OCI-LY7 (cell line): Measurements from ENCODE around the gene VPREB3. TPM values are rescaled to one million over a fixed set of nuclear protein-coding genes. Genes with fewer than 3 reads are reported as not detected.
A peak's percentile ranks its signal among the peaks of the same experiment; 100 is the strongest.

Experiments
- BruUV-seq: library from RNA; stranded (reverse); fragments of 400-500 nt; replicated peaks from 2 replicates; lab custom pipeline; 2021; lab: Mats Ljungman, UMichigan
- CTCF ChIA-PET: fragments of 300-600 bp; sonication (Branson Sonifier 250); formaldehyde crosslinking; loops from one replicate; lab custom pipeline; 2022; ENCODE audit warnings: antibody characterized with exemption; ENCODE audit not compliant: unreplicated experiment; lab: Charles Lee
- POLR2A ChIA-PET: fragments of 300-600 bp; sonication (Branson Sonifier 250); formaldehyde crosslinking; loops from one replicate; lab custom pipeline; 2022; ENCODE audit warnings: antibody characterized with exemption; lab: Charles Lee
- DNase-seq: peaks from one replicate; pipeline ENCODE4 v3.0.0-alpha.2; 2015; ENCODE audit warnings: low spot score
- H2AFZ ChIP-seq: fragments of 200-600 bp; sonication (generic), shearing (Covaris generic); 2 replicates; pipeline ENCODE4 v1.6.1; 2014; ENCODE audit warnings: mild to moderate bottlenecking, antibody characterized with exemption, low read length, moderate library complexity
- H3K27ac ChIP-seq: fragments of 200-600 bp; sonication (generic); 2 replicates; pipeline ENCODE4 v1.5.1; 2014; ENCODE audit warnings: mixed run types, low read depth, mild to moderate bottlenecking, moderate library complexity, low read length, inconsistent platforms; ENCODE audit not compliant: poor library complexity, severe bottlenecking
- H3K36me3 ChIP-seq: fragments of 200-600 bp; sonication (generic); 2 replicates; pipeline ENCODE4 v1.6.1; 2014; ENCODE audit warnings: mild to moderate bottlenecking, antibody characterized with exemption, low read length, moderate library complexity, mixed read lengths; ENCODE audit not compliant: insufficient read depth
- H3K4me1 ChIP-seq: fragments of 200-600 bp; sonication (generic); 2 replicates; pipeline ENCODE4 v1.5.1; 2014; ENCODE audit warnings: mild to moderate bottlenecking, low read length; ENCODE audit not compliant: insufficient read depth, poor library complexity, severe bottlenecking
- H3K4me2 ChIP-seq: fragments of 200-600 bp; sonication (generic); 2 replicates; pipeline ENCODE4 v1.6.1; 2014; ENCODE audit warnings: mild to moderate bottlenecking, low read length
- H3K4me3 ChIP-seq: fragments of 200-600 bp; sonication (generic); 2 replicates; pipeline ENCODE4 v1.5.1; 2014; ENCODE audit warnings: mild to moderate bottlenecking, low read depth, low read length; ENCODE audit not compliant: poor library complexity, severe bottlenecking
- H3K79me2 ChIP-seq: fragments of 200-600 bp; sonication (generic); 2 replicates; pipeline ENCODE4 v1.6.1; 2016; ENCODE audit warnings: low read depth, mild to moderate bottlenecking, low read length, moderate library complexity, mixed read lengths; ENCODE audit not compliant: insufficient read depth
- H3K9me2 ChIP-seq: fragments of 200-600 bp; sonication (generic); 2 replicates; pipeline ENCODE4 v1.6.1; 2016; ENCODE audit warnings: mild to moderate bottlenecking, low read length, mixed read lengths; ENCODE audit not compliant: insufficient read depth
- H3K9me3 ChIP-seq: fragments of 200-600 bp; sonication (generic); 2 replicates; pipeline ENCODE4 v1.6.1; 2014; ENCODE audit warnings: mild to moderate bottlenecking, mixed run types, low read length, mixed read lengths
- H4K20me1 ChIP-seq: fragments of 200-600 bp; sonication (generic); 2 replicates; pipeline ENCODE4 v1.6.1; 2014; ENCODE audit warnings: mild to moderate bottlenecking, antibody characterized with exemption, low read length, moderate library complexity, mixed read lengths; ENCODE audit not compliant: insufficient read depth
- CTCF ChIP-seq: fragments of 200-600 bp; sonication (generic); conservative IDR thresholded peaks from 2 replicates; pipeline ENCODE4 v1.5.1; 2014; ENCODE audit warnings: mild to moderate bottlenecking, antibody characterized with exemption, low read length, moderate library complexity, mixed read lengths
- EZH2phosphoT487 ChIP-seq: fragments of 200-600 bp; sonication (generic); IDR thresholded peaks from 2 replicates; pipeline ENCODE4 v1.6.1; 2018; ENCODE audit warnings: low read depth, borderline replicate concordance, mild to moderate bottlenecking, mixed run types, antibody characterized with exemption, low read length, moderate library complexity, mixed read lengths
- intact Hi-C: fragments of 100-400 bp; cut with micrococcal nuclease; formaldehyde crosslinking; loops from one replicate; pipeline ENCODE4 v1.10.0; 2022; ENCODE audit not compliant: unreplicated experiment
- total RNA-seq, 2 experiments: library from RNA; depleted of rRNA in 1 of 2; stranded (reverse); fragments of >200 nt in 1 of 2; shearing (Covaris generic) in 1 of 2; gene quantifications; 2 replicates each; pipeline ENCODE4 v1.2.3, GENCODE V29; 2014 to 2022

Gene VPREB3
- total RNA-seq, 2 experiments from 2014 or later = 241 to 312 TPM

DNA sequence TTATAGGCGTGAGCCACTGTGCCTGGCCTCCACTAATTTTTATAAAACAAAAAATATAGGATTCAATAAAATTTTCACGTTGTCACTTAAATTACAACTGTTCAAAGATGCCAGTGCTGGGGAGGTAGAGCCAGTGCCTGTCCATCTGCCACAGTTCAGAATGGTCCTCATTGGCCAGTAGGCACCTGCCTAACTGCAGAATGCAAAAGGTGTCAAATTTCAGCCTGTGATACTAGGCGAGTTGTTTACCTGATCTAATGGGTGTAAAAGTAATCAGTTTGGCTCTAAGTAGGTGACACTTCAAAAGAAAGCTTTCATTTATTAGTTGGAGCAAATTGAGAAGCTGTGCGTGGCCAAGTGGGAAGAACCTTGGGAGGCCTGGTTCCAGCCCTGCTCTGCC lies 34.9 kb upstream of the VPREB3 start:
- Histone ChIP-seq H3K36me3 (peaks cover 64% of the 10 kb centered on the region), H4K20me1 (peaks cover 22% of the 10 kb centered on the region), H3K9me2 (no peaks in the 10 kb centered on the region), H3K27ac (no peak overlapping the region), H2AFZ (no peak overlapping the region), H3K79me2 (peaks cover 52% of the 10 kb centered on the region), H3K4me1 (peaks cover 41% of the 10 kb centered on the region), H3K4me2 (peak overlapping the region; percentile 91), H3K4me3 (peak overlapping the region; percentile 75), H3K9me3 (no peaks in the 10 kb centered on the region)
- TF ChIP-seq CTCF (no peak), EZH2phosphoT487 (no peak)
- intact Hi-C loops = loop anchor here (5.0 kb wide), 1 partner anchor 48 kb away; the partner anchor contains the start of gene DERL3
- DNase-seq = no peak
- ChIA-PET POLR2A (interaction anchor here (0.6 to 0.7 kb wide), 3 partner anchors 17 to 68 kb away, joined by 3 to 7 read pairs (median 3); partner anchors contain the start of gene SLC2A11), CTCF (no interaction called here)
- no TSS peak for BruUV-seq

DNA sequence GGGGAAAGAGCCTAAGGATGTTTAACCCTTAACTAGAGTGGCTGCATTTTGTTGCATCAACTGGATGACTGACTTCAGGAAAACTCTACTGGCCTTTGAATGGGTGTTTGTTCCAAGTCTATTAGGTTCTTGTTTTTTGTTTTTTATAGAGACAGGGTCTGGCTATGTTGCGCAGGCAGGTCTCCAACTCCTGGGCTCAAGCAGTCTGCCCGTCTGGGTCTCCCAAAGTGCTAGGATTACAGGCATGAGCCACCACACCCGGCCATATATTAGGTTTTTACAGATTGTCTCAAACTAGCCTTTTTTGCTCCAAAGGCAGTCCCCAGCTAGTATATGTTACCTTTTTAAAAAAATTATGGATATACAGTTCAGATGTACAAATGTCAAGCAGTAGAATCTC lies 33.7 kb upstream of the VPREB3 start:
- H3K4me2 ChIP-seq = peak overlapping the region; percentile 91
- no peak overlapping the region for H2AFZ ChIP-seq
- ChIA-PET POLR2A (interaction anchor here (1.0 to 1.1 kb wide), 2 partner anchors 13 to 58 kb away, joined by 3 to 4 read pairs; no protein-coding TSS in a partner anchor), CTCF (no interaction called here)
- H3K79me2 ChIP-seq = peaks cover 52% of the 10 kb centered on the region
- no peaks in the 10 kb centered on the region for H3K9me3 ChIP-seq
- DNase-seq = no peak
- peak overlapping the region; percentile 84 for H3K27ac ChIP-seq
- no peaks in the 10 kb centered on the region for H3K9me2 ChIP-seq
- H3K4me3 ChIP-seq = peak overlapping the region; percentile 75
- TF ChIP-seq CTCF = no peak
- TF ChIP-seq EZH2phosphoT487 = no peak
- TSS peak; percentile 72 for BruUV-seq
- H3K36me3 ChIP-seq = peaks cover 52% of the 10 kb centered on the region
- H4K20me1 ChIP-seq = peaks cover 22% of the 10 kb centered on the region
- peaks cover 48% of the 10 kb centered on the region for H3K4me1 ChIP-seq
- intact Hi-C loops = loop anchor here (2.0 to 5.0 kb wide), 2 partner anchors 13 to 49 kb away; partner anchors contain the start of gene DERL3

GRCh38 chr22:23787600-23787896 lies 33.3 kb upstream of the VPREB3 start:
- no peaks in the 10 kb centered on the region for H3K9me2 ChIP-seq
- intact Hi-C loops = loop anchor here (2.0 to 5.0 kb wide), 2 partner anchors 13 to 50 kb away; partner anchors contain the start of gene DERL3
- POLR2A ChIA-PET = interaction anchor here (1.0 to 1.2 kb wide), 3 partner anchors 12 to 58 kb away, joined by 3 to 4 read pairs (median 3); no protein-coding TSS in a partner anchor
- BruUV-seq = no TSS peak
- peaks cover 52% of the 10 kb centered on the region for H3K79me2 ChIP-seq
- H3K9me3 ChIP-seq = no peaks in the 10 kb centered on the region
- TF ChIP-seq CTCF (no peak), EZH2phosphoT487 (no peak)
- no peak overlapping the region for H2AFZ ChIP-seq
- H3K4me3 ChIP-seq = peak overlapping the region; percentile 75
- no peak for DNase-seq
- peak overlapping the region; percentile 84 for H3K27ac ChIP-seq
- H3K4me2 ChIP-seq = peak overlapping the region; percentile 91
- H3K4me1 ChIP-seq = peaks cover 48% of the 10 kb centered on the region
- H3K36me3 ChIP-seq = peaks cover 48% of the 10 kb centered on the region
- H4K20me1 ChIP-seq = peaks cover 22% of the 10 kb centered on the region
- CTCF ChIA-PET = interaction anchor here (0.8 kb wide), 1 partner anchor 62 kb away, joined by 3 read pairs; no protein-coding TSS in a partner anchor
